Measurements from ENCODE around the gene NSUN3.

The NSUN3 gene

GRCh38 chr3:94050546-94050945, 12.3 kb upstream of the NSUN3 start:
- ChIA-PET CTCF (interaction anchor here (1.3 to 2.6 kb wide), 2 partner anchors 11 to 13 kb away, joined by 7 read pairs; partner anchors contain the start of genes DHFR2 and NSUN3), POLR2A (no interaction called here)
- DNase-seq (ENCODE audit: extremely low spot score), result no peak
- no peak for TF ChIP-seq CTCF (IDR thresholded peaks at IDR 0.05; ENCODE audit: control extremely low read depth, extremely low read depth, low read depth, missing control alignments)

GRCh38 chr3:94061297-94061696, 1.6 kb upstream of the NSUN3 start:
- POLR2A ChIA-PET, result no interaction called here
- CTCF ChIA-PET, result interaction anchor here (2.1 kb wide), 1 partner anchor 10 kb away, joined by 7 read pairs; no protein-coding TSS in a partner anchor
- no peak for TF ChIP-seq CTCF (IDR thresholded peaks at IDR 0.05; ENCODE audit: control extremely low read depth, extremely low read depth, low read depth, missing control alignments)

DNA sequence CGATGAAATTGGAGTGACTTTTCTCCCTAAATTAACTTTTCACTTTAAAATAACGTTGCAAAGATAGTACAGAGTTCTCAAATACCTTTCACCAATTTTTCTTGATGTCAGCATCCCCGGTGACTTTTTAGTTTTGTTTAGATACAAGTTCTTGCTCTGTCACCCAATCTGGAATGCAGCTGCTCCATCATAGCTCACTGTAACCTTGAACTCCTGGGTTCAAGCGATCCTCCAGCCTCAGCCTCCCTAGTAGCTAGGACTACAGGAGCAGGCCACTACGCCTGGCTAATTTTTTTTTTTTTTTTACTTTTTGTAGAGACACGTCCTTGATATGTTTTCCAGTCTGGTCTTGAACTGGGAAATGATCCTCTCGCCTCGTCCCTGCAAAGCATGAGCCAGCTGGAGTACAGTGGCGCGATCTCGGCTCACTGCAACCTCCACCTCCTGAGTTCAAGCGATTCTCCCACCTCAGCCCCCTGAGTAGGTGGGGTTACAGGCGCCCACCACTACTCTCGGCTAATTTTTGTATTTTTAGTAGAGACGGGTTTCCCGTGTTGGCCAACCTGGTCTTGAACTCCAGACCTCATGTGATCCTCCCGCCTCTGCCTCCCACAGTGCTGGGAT, 747 bp downstream of the NSUN3 start:
- TF ChIP-seq CTCF (IDR thresholded peaks at IDR 0.05; ENCODE audit: control extremely low read depth, extremely low read depth, low read depth, missing control alignments), result no peak
- CTCF ChIA-PET, result interaction anchor here (1.6 to 1.7 kb wide), 2 partner anchors 43 to 60 kb away, joined by 3 to 10 read pairs; no protein-coding TSS in a partner anchor
- POLR2A ChIA-PET, result no interaction called here
- DNase-seq (ENCODE audit: extremely low spot score), result no peak

More at GRCh38 chr3:94061297-94061696, 1.6 kb upstream of the NSUN3 start:
- no peak for DNase-seq (ENCODE audit: extremely low spot score)

DNA sequence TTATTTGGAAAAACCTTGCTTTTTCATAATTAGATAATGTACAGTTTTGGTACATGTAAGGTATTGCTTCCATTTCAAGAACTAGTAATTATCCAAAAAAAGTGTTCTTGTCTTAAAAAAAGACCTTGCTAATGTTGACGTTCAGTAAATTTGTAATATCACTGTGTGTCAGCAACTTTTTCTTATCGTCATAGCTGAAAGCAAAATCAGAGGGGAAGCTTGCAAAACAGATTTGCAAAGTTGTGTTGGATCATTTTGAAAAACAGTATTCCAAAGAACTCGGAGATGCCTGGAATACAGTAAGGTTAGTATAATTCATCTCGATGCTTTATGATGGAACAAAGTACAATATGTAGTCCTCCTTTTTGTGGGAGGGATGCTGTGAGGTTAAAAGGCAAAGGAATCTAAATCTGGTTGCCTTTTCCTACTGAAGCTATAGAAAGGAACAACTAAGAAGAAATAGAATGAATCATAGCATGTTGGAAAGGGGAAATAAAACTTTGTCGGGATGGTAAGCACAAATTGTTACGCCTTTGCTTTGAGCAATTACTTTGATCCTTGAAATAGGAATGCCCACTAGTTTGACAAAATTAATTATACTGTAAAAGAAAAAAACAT, 1.5 kb downstream of the NSUN3 start:
- no peak for TF ChIP-seq CTCF (IDR thresholded peaks at IDR 0.05; ENCODE audit: control extremely low read depth, extremely low read depth, low read depth, missing control alignments)
- ChIA-PET POLR2A (no interaction called here), CTCF (no interaction called here)
- no peak for DNase-seq (ENCODE audit: extremely low spot score)

DNA sequence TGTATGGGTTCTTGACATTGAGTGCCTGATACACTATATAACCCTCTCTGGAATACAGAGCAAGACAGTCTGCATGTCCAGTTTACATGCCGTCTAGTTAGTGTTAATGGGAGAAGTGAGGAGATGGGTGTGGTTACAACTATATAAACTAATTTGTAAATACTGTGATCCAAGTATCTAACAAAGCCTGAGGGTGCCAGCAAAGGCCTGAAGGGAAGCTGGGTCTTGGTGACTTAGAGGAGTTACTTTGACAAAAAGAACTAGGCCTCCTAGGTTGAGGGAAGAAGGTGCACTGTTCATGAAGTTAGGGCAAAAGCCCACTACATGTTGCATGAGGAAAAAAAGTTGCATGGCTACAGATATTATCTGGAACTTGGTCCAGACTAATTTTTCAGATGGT, 2.3 kb downstream of the NSUN3 start:
- POLR2A ChIA-PET, result no interaction called here
- TF ChIP-seq CTCF (IDR thresholded peaks at IDR 0.05; ENCODE audit: control extremely low read depth, extremely low read depth, low read depth, missing control alignments), result no peak
- CTCF ChIA-PET, result no interaction called here
- DNase-seq (ENCODE audit: extremely low spot score), result no peak

DNA sequence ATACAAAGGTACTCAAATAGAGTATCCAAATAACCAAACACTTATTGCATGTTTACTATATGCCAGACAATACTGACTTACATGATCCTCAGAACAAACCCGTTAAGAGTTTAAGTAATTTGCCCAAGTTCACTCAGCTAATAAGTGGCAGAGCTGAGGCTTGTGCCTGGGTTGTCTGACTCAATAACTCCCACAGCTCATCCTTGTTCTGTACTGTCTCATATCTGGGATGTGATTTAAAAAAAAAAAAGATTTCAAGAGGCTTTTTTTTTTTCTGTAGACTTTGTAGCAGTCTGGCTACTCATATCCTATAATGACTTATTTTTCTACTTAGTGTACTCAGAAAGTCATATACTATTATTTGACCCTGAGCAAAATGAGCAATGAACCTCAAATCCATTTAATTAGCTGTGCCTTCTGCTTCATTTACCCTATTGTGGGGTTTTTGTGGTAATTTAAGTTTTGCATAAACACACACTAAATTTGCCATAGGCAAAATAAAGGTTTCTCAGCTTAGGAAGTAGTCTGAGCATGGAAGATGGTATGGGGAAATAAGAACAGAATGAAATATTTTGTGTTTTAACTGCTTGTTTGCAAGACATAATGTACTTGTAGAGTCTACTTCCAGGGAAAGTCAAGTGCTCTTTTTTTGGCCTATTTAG, 3.1 kb downstream of the NSUN3 start:
- DNase-seq (ENCODE audit: extremely low spot score), result no peak
- ChIA-PET POLR2A (no interaction called here), CTCF (no interaction called here)
- TF ChIP-seq CTCF (IDR thresholded peaks at IDR 0.05; ENCODE audit: control extremely low read depth, extremely low read depth, low read depth, missing control alignments), result no peak

All from GM10248 (cell line).